GM12891 (cell line): Measurements from ENCODE around the gene EDEM3.

ENCODE experiments used
- DNase-seq: peaks from one replicate; pipeline ENCODE4 v3.0.0; 2011; ENCODE audit warnings: low spot score; ENCODE audit not compliant: insufficient read length
- FAIRE-seq: peaks from 2 replicates; lab custom pipeline; 2011; peaks lifted over from hg19 to GRCh38; lab: Jason Lieb, UNC
- PAX5 ChIP-seq: IDR thresholded peaks from 2 replicates; pipeline ENCODE4 v1.6.1; 2011; ENCODE audit warnings: low read length, moderate library complexity, mild to moderate bottlenecking; ENCODE audit not compliant: insufficient read depth, severe bottlenecking
- POLR2A ChIP-seq: IDR thresholded peaks from 2 replicates; pipeline ENCODE4 v1.6.1; 2011; ENCODE audit warnings: low read depth, low read length, control low read depth
- POLR2AphosphoS5 ChIP-seq: IDR thresholded peaks from 2 replicates; pipeline ENCODE4 v1.6.1; 2011; ENCODE audit warnings: low read depth, low read length, control low read depth
- POU2F2 ChIP-seq: IDR thresholded peaks from 2 replicates; pipeline ENCODE4 v1.6.1; 2011; ENCODE audit warnings: low read depth, mild to moderate bottlenecking, control low read depth, low read length, moderate library complexity
- SPI1 ChIP-seq: IDR thresholded peaks from 2 replicates; pipeline ENCODE4 v1.6.1; 2011; ENCODE audit warnings: low read depth, low read length, control low read depth
- TAF1 ChIP-seq: IDR thresholded peaks from 2 replicates; pipeline ENCODE4 v1.6.1; 2011; ENCODE audit warnings: low read depth, low read length, control low read depth

EDEM3 gene

GRCh38 chr1:184755226-184756065 lies 788 bp upstream of the EDEM3 start:
- DNase-seq (no peak), FAIRE-seq (no peak)
- TF ChIP-seq POU2F2 (no peak), PAX5 (no peak), POLR2A (no peak), SPI1 (no peak), TAF1 (no peak), POLR2AphosphoS5 (no peak)

- DNase-seq (no peak), FAIRE-seq (peak; percentile 41)
- TF ChIP-seq PAX5, result no peak
- TF ChIP-seq POLR2A, result no peak
- peak; percentile 56 for TF ChIP-seq SPI1
These were observed 816 bp downstream of the EDEM3 start for GRCh38 chr1:184753608-184754475.

- no peak for DNase-seq
- TF ChIP-seq TAF1 (no peak), POU2F2 (no peak), PAX5 (no peak), SPI1 (no peak), POLR2A (no peak), POLR2AphosphoS5 (no peak)
- FAIRE-seq, result no peak
These were observed 1.5 kb downstream of the EDEM3 start for GRCh38 chr1:184753117-184753516.

GRCh38 chr1:184752656-184753055 lies 2.0 kb downstream of the EDEM3 start:
- no peak for FAIRE-seq
- DNase-seq, result no peak
- TF ChIP-seq POLR2AphosphoS5, result no peak
- TF ChIP-seq POLR2A, result no peak
- no peak for TF ChIP-seq PAX5
- no peak for TF ChIP-seq SPI1
- TF ChIP-seq TAF1, result no peak
- no peak for TF ChIP-seq POU2F2

- FAIRE-seq (no peak), DNase-seq (no peak)
- TF ChIP-seq SPI1, result no peak
These were observed 5.9 kb downstream of the EDEM3 start for GRCh38 chr1:184748740-184749139.

- no peak for TF ChIP-seq POLR2A
- TF ChIP-seq SPI1, result peak; percentile 98
- DNase-seq (no peak), FAIRE-seq (peak; percentile 47)
These were observed 7.3 kb downstream of the EDEM3 start for GRCh38 chr1:184747089-184747955.

- TF ChIP-seq SPI1 (no peak), TAF1 (no peak), POLR2A (no peak), PAX5 (no peak), POU2F2 (no peak), POLR2AphosphoS5 (no peak)
- DNase-seq (no peak), FAIRE-seq (peak; percentile 76)
These were observed 8.6 kb downstream of the EDEM3 start for GRCh38 chr1:184745929-184746638.

GRCh38 chr1:184745110-184745509 lies 9.5 kb downstream of the EDEM3 start:
- DNase-seq, result no peak
- TF ChIP-seq POLR2A, result no peak
- no peak for TF ChIP-seq POU2F2
- TF ChIP-seq POLR2AphosphoS5, result no peak
- TF ChIP-seq SPI1, result no peak
- TF ChIP-seq TAF1, result no peak
- TF ChIP-seq PAX5, result no peak
- no peak for FAIRE-seq
